Measurements from ENCODE around the gene SMO.
"Not testable (repeated sequence)": the region's sequence is repeated elsewhere in the genome, so short reads cannot be mapped to it uniquely, and the experiment has no call there.

Gene SMO

GRCh38 chr7:129245533-129245932 lies 57.1 kb downstream of the SMO start:
- Histone ChIP-seq H3K9me2 (ENCODE audit: low read depth, low read length) (no peaks in the 10 kb centered on the region), H3K79me2 (ENCODE audit: insufficient read depth, low read length) (no peaks in the 10 kb centered on the region), H3K9ac (ENCODE audit: low read length) (no peak overlapping the region), H3K4me3 (ENCODE audit: low read depth, low read length, poor library complexity, severe bottlenecking) (no peak overlapping the region), H3K4me1 (ENCODE audit: insufficient read depth, low read length, severe bottlenecking) (no peaks in the 10 kb centered on the region), H4K20me1 (ENCODE audit: insufficient read depth, low read length) (no peaks in the 10 kb centered on the region), H3K27ac (ENCODE audit: low read depth, low read length, poor library complexity, severe bottlenecking) (no peak overlapping the region), H3K4me2 (ENCODE audit: low read length) (no peak overlapping the region), H3K36me3 (ENCODE audit: insufficient read depth, low read length) (no peaks in the 10 kb centered on the region), H3F3A (ENCODE audit: insufficient read depth, low read length) (no peaks in the 10 kb centered on the region), H2AFZ (ENCODE audit: low read length) (no peak overlapping the region), H3K9me3 (ENCODE audit: low read length) (no peaks in the 10 kb centered on the region; the same call in 1 of the 2 replicates), H3K27me3 (ENCODE audit: insufficient read depth, low read length) (no peaks in the 10 kb centered on the region)
- TF ChIP-seq CTCF (IDR thresholded peaks at IDR 0.05; ENCODE audit: low read length), result no peak
- no peak for TF ChIP-seq EZH2 (IDR thresholded peaks at IDR 0.05; ENCODE audit: borderline replicate concordance, low read length)

- Histone ChIP-seq H3K4me3 (ENCODE audit: low read depth, low read length, poor library complexity, severe bottlenecking) (no peak overlapping the region), H3K79me2 (ENCODE audit: insufficient read depth, low read length) (no peaks in the 10 kb centered on the region), H3F3A (ENCODE audit: insufficient read depth, low read length) (no peaks in the 10 kb centered on the region), H3K9me3 (ENCODE audit: low read length) (no peaks in the 10 kb centered on the region; the same call in 1 of the 2 replicates), H2AFZ (ENCODE audit: low read length) (no peak overlapping the region), H3K9ac (ENCODE audit: low read length) (no peak overlapping the region), H4K20me1 (ENCODE audit: insufficient read depth, low read length) (no peaks in the 10 kb centered on the region), H3K36me3 (ENCODE audit: insufficient read depth, low read length) (no peaks in the 10 kb centered on the region), H3K9me2 (ENCODE audit: low read depth, low read length) (no peaks in the 10 kb centered on the region), H3K27ac (ENCODE audit: low read depth, low read length, poor library complexity, severe bottlenecking) (no peak overlapping the region), H3K4me1 (ENCODE audit: insufficient read depth, low read length, severe bottlenecking) (no peaks in the 10 kb centered on the region), H3K27me3 (ENCODE audit: insufficient read depth, low read length) (no peaks in the 10 kb centered on the region), H3K4me2 (ENCODE audit: low read length) (no peak overlapping the region)
- TF ChIP-seq CTCF (IDR thresholded peaks at IDR 0.05; ENCODE audit: low read length), result no peak
Measured at GRCh38 chr7:129247087-129247486, 58.7 kb downstream of the SMO start.

GRCh38 chr7:129252128-129252527 lies 63.7 kb downstream of the SMO start:
- TF ChIP-seq CTCF (IDR thresholded peaks at IDR 0.05; ENCODE audit: low read length) (no peak), EZH2 (IDR thresholded peaks at IDR 0.05; ENCODE audit: borderline replicate concordance, low read length) (no peak)
- H3K4me1 ChIP-seq (ENCODE audit: insufficient read depth, low read length, severe bottlenecking), result no peaks in the 10 kb centered on the region
- H3K27ac ChIP-seq (ENCODE audit: low read depth, low read length, poor library complexity, severe bottlenecking), result no peak overlapping the region
- no peaks in the 10 kb centered on the region for H3K9me3 ChIP-seq (ENCODE audit: low read length)
- H3K27me3 ChIP-seq (ENCODE audit: insufficient read depth, low read length), result no peaks in the 10 kb centered on the region
- no peaks in the 10 kb centered on the region for H3K79me2 ChIP-seq (ENCODE audit: insufficient read depth, low read length)
- no peak overlapping the region for H3K9ac ChIP-seq (ENCODE audit: low read length)
- H3K9me2 ChIP-seq (ENCODE audit: low read depth, low read length), result no peaks in the 10 kb centered on the region
- H3K36me3 ChIP-seq (ENCODE audit: insufficient read depth, low read length), result no peaks in the 10 kb centered on the region
- H3K4me3 ChIP-seq (ENCODE audit: low read depth, low read length, poor library complexity, severe bottlenecking), result no peak overlapping the region
- no peak overlapping the region for H3K4me2 ChIP-seq (ENCODE audit: low read length)
- H4K20me1 ChIP-seq (ENCODE audit: insufficient read depth, low read length), result no peaks in the 10 kb centered on the region
- no peaks in the 10 kb centered on the region for H3F3A ChIP-seq (ENCODE audit: insufficient read depth, low read length)
- H2AFZ ChIP-seq (ENCODE audit: low read length), result no peak overlapping the region

GRCh38 chr7:129252603-129253002 lies 64.2 kb downstream of the SMO start:
- H3K9me3 ChIP-seq (ENCODE audit: low read length); H3K79me2 ChIP-seq (ENCODE audit: insufficient read depth, low read length); H3K27ac ChIP-seq (ENCODE audit: low read depth, low read length, poor library complexity, severe bottlenecking); H3F3A ChIP-seq (ENCODE audit: insufficient read depth, low read length); H3K36me3 ChIP-seq (ENCODE audit: insufficient read depth, low read length); H3K9me2 ChIP-seq (ENCODE audit: low read depth, low read length); H3K4me2 ChIP-seq (ENCODE audit: low read length); H3K9ac ChIP-seq (ENCODE audit: low read length); H3K27me3 ChIP-seq (ENCODE audit: insufficient read depth, low read length); H3K4me3 ChIP-seq (ENCODE audit: low read depth, low read length, poor library complexity, severe bottlenecking); H4K20me1 ChIP-seq (ENCODE audit: insufficient read depth, low read length); H2AFZ ChIP-seq (ENCODE audit: low read length); H3K4me1 ChIP-seq (ENCODE audit: insufficient read depth, low read length, severe bottlenecking): not testable (repeated sequence)

Measured in OCI-LY1 (cell line).